GM12874 (cell line): Measurements from ENCODE around the gene AHCTF1.

Experiments used
- TF ChIP-seq, protein P1 (sequence below): IDR thresholded peaks from 2 replicates; pipeline ENCODE4 v1.5.1; 2011; ENCODE audit warnings: low read depth, mild to moderate bottlenecking, control low read depth, low read length, moderate library complexity; ENCODE audit not compliant: insufficient read depth

AHCTF1 gene

DNA sequence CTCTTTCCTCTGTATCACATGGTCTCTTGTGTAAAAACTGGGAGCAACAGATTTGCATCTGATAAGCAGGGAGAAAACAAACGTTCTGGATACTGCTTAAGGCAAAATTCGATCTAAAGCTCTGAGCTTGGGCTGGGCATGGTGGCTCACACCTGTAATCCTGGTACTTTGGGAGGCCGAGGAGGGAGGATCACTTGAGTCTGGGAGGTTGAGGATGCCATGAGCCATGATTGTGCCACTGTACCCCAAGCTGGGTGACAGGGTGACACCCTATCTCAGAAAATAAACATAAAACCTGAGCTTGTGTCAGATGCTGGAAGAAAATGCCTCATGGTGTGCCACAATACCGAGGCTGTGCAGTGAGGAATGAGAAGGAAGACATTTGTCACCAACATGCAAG lies 133.6 kb downstream of the AHCTF1 start:
- TF ChIP-seq, protein P1, sequence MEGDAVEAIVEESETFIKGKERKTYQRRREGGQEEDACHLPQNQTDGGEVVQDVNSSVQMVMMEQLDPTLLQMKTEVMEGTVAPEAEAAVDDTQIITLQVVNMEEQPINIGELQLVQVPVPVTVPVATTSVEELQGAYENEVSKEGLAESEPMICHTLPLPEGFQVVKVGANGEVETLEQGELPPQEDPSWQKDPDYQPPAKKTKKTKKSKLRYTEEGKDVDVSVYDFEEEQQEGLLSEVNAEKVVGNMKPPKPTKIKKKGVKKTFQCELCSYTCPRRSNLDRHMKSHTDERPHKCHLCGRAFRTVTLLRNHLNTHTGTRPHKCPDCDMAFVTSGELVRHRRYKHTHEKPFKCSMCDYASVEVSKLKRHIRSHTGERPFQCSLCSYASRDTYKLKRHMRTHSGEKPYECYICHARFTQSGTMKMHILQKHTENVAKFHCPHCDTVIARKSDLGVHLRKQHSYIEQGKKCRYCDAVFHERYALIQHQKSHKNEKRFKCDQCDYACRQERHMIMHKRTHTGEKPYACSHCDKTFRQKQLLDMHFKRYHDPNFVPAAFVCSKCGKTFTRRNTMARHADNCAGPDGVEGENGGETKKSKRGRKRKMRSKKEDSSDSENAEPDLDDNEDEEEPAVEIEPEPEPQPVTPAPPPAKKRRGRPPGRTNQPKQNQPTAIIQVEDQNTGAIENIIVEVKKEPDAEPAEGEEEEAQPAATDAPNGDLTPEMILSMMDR: no peak

DNA sequence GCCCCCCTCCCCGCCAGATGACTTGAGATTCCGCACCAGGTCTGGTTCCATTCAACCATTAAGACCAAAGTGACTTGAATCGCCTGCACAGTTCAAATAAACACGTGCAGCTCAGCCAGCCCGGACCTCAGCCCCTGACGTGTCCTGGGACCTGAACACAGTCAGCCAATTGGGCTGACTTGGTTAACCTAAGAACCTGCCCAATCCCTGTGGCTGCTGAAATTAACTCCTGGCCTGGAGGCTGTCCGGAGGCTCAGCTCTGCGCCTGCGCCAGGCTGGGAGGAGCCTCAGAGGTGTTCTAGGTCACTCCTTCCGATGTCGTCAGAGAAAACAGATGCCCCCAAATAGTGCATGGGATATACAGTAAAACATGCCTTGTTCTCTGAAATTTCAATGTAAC lies 134.2 kb downstream of the AHCTF1 start:
- TF ChIP-seq, protein P1: no peak

- TF ChIP-seq, protein P1: no peak
Observed at GRCh38 chr1:246797157-246797556, 134.6 kb downstream of the AHCTF1 start.

- TF ChIP-seq, protein P1: no peak
Observed at GRCh38 chr1:246795906-246796694, 135.6 kb downstream of the AHCTF1 start.

DNA sequence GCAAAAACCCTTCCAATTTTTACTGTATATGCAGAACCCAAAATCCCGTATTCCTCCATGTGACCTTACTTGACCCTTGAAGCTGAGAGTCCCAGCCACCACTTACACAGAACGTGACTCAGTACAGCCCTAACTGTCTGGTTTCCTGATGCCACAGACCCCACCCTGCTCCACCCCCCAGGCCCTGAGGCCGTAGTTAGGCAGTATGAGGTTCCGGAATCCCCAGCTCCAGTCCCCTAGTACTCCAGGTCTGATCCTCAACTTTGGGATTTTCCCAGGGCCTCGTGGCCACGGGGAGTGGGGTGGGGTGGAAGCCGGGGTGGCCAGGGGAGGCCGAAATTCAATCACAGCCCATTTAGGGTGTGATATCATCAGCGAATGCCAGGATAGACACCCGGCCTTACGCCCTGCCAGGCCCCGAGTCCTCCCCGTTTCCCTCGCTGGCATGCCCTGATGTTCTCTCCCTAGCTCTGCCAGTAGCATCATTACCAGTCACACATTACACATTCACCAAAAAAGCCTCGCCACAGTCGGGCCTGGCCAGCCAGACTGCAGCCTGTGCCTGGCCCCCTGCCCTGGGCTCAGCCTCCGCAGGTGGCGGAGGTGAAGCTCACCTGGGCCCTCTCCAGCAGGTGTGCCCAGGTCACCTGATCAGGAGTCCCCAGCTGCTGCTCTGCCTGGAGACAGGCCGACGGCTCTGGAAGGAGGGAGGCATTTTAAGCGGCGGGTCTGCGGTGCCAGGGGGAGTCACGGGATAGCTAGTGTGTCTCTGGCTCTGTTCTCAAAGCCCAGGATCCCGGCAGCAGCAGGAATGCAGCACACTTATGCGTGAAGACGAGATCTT lies 136.7 kb downstream of the AHCTF1 start:
- TF ChIP-seq, protein P1: no peak

GRCh38 chr1:246794048-246794827 lies 137.5 kb downstream of the AHCTF1 start:
- TF ChIP-seq, protein P1: no peak
